Mucosa of rectum (tissue), 2 donors: ENCODE measurements around the gene DHRSX.

Source experiments
- H3K27ac ChIP-seq, 2 donors: one replicate each; pipeline ENCODE4 v1.7.0; 2013; ENCODE audit warnings: inconsistent platforms in 2 of 2, low read depth in 2 of 2, low read length in 2 of 2
- H3K27me3 ChIP-seq, 2 donors: one replicate each; pipeline ENCODE4 v1.7.0; 2013; ENCODE audit warnings: low read length in 2 of 2; ENCODE audit not compliant: control insufficient read depth in 2 of 2, insufficient read depth in 2 of 2
- H3K36me3 ChIP-seq, 2 donors: one replicate each; pipeline ENCODE4 v1.7.0; 2013; ENCODE audit warnings: low read length in 2 of 2; ENCODE audit not compliant: control insufficient read depth in 2 of 2, insufficient read depth in 2 of 2
- H3K4me1 ChIP-seq, 2 donors: one replicate each; pipeline ENCODE4 v1.7.0; 2013; ENCODE audit warnings: low read length in 2 of 2, mild to moderate bottlenecking in 1 of 2; ENCODE audit not compliant: control insufficient read depth in 2 of 2, insufficient read depth in 2 of 2
- H3K4me3 ChIP-seq, 2 donors: one replicate each; pipeline ENCODE4 v1.7.0; 2013; ENCODE audit warnings: low read length in 2 of 2
- H3K9ac ChIP-seq, 2 donors: one replicate each; pipeline ENCODE4 v1.7.0; 2013; ENCODE audit warnings: low read length in 2 of 2, low read depth in 1 of 2, mild to moderate bottlenecking in 1 of 2
- H3K9me3 ChIP-seq, 2 donors: one replicate each; pipeline ENCODE4 v1.7.0; 2013; ENCODE audit warnings: low read length in 2 of 2; ENCODE audit not compliant: control insufficient read depth in 2 of 2
- donor health status: healthy.
- donor health status: Normal muscosa, but diverticular disease.

Gene DHRSX

DNA sequence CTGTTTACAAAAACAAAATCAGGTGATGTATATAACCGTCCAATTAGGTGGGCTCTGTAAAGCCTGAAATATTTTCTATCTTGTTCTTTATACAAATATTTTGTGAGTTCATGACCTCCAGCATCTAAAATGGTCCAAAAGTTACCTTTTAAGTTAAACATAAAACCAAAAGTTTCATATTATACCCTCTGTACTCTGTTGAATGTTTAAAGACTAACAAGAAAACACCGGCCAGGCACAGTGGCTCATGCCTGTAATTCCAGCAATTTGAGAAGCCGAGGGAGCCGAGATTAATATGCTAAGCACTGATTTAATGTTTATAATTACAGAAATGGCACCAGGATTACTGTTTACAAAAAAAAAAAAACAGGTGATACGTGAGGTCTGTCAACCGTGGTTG lies 328.4 kb downstream of the DHRSX start:
- Histone ChIP-seq H3K27me3 (no peaks in the 10 kb centered on the region), H3K9ac (no peak overlapping the region), H3K9me3 (no peaks in the 10 kb centered on the region), H3K4me3 (no peak overlapping the region), H3K27ac (no peak overlapping the region), H3K36me3 (no peaks in the 10 kb centered on the region), H3K4me1 (no peaks in the 10 kb centered on the region)
